GM10248 (cell line): ENCODE results near the gene CDK5RAP3.
A peak's percentile ranks its signal among the peaks of the same experiment; 100 is the strongest.

Source experiments
- CTCF ChIA-PET: fragments of 300-600 bp; sonication (Branson Sonifier 250); formaldehyde crosslinking; extraction: SDS; loops from one replicate; lab custom pipeline; 2021; ENCODE audit warnings: antibody characterized with exemption; lab: Yijun Ruan, JAX
- POLR2A ChIA-PET: fragments of 350-650 bp; sonication (Branson Sonifier 250); formaldehyde crosslinking; extraction: SDS; loops from one replicate; lab custom pipeline; 2020; ENCODE audit warnings: antibody characterized with exemption; lab: Yijun Ruan, JAX
- DNase-seq: peaks from one replicate; pipeline ENCODE4 v3.0.0; 2012; ENCODE audit errors: extremely low spot score
- CTCF ChIP-seq: IDR thresholded peaks from 2 replicates; pipeline ENCODE4 v1.5.1; 2012; ENCODE audit warnings: mild to moderate bottlenecking, low read depth; ENCODE audit errors: extremely low read depth, missing control alignments, control extremely low read depth

The CDK5RAP3 gene

GRCh38 chr17:47941246-47942095, 29.4 kb upstream of the CDK5RAP3 start, which contains the start of gene PNPO:
Gene PNPO (plus strand): TSS chr17:47941571. CDS start chr17:47941676, 105 bp downstream.
- POLR2A ChIA-PET = interaction anchor here (0.6 to 1.2 kb wide), 3 partner anchors 16 to 50 kb away, joined by 3 to 4 read pairs (median 3); no protein-coding TSS in a partner anchor
- TF ChIP-seq CTCF = no peak
- DNase-seq = peak; percentile 96
- CTCF ChIA-PET = interaction anchor here (1.0 to 32.0 kb wide), 13 partner anchors 7 to 100 kb away, joined by 3 to 584 read pairs (median 4); partner anchors contain the start of genes CDK5RAP3, PNPO, PRR15L and SCRN2

- DNase-seq = no peak
- POLR2A ChIA-PET = interaction anchor here (1.1 kb wide), 1 partner anchor 28 kb away, joined by 4 read pairs; no protein-coding TSS in a partner anchor
- CTCF ChIA-PET = interaction anchor here (1.0 to 32.0 kb wide), 10 partner anchors 7 to 99 kb away, joined by 3 to 584 read pairs (median 7); partner anchors contain the start of genes CDK5RAP3, PNPO and PRR15L
- no peak for TF ChIP-seq CTCF
Measured at GRCh38 chr17:47942096-47942510, 28.8 kb upstream of the CDK5RAP3 start.

DNA sequence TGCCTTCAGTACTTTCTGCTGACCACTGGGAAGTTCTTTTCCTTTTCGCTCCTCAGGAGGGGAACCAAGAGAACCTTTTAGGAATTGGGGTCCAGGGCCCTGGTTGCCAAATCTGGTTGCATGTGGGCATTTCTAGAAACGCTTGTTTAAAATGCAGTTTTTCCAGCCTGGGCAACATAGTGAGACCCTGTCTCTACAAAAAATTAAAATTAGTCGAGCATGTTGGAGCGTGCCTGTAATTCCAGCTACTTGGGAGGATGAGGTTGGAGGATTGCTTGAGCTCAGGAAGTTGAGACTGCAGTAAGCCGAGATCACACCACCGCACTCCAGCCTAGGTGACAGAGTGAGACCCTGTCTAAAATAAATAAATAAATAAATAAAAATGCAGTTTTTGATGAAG, 28.3 kb upstream of the CDK5RAP3 start:
- no peak for TF ChIP-seq CTCF
- CTCF ChIA-PET = interaction anchor here (1.0 to 32.0 kb wide), 7 partner anchors 6 to 95 kb away, joined by 3 to 584 read pairs (median 8); partner anchors contain the start of genes CDK5RAP3, PNPO and PRR15L
- POLR2A ChIA-PET = no interaction called here
- DNase-seq = no peak

- no peak for TF ChIP-seq CTCF
- POLR2A ChIA-PET = no interaction called here
- CTCF ChIA-PET = interaction anchor here (1.0 to 32.0 kb wide), 10 partner anchors 4 to 292 kb away, joined by 3 to 584 read pairs (median 10); partner anchors contain the start of genes CDK5RAP3, PNPO, PRR15L and SCRN2
- no peak for DNase-seq
Measured at GRCh38 chr17:47945080-47945479, 25.8 kb upstream of the CDK5RAP3 start.

- POLR2A ChIA-PET = no interaction called here
- CTCF ChIA-PET = interaction anchor here (0.6 to 32.0 kb wide), 26 partner anchors 3 to 583 kb away, joined by 3 to 584 read pairs (median 6); partner anchors contain the start of genes CDK5RAP3, LRRC46, MRPL10 and PNPO
- no peak for DNase-seq
- TF ChIP-seq CTCF = no peak
Measured at GRCh38 chr17:47945529-47946508, 25.1 kb upstream of the CDK5RAP3 start.

GRCh38 chr17:47946516-47946915, 24.4 kb upstream of the CDK5RAP3 start:
- POLR2A ChIA-PET = no interaction called here
- TF ChIP-seq CTCF = no peak
- CTCF ChIA-PET = interaction anchor here (0.6 to 32.0 kb wide), 42 partner anchors 2 to 582 kb away, joined by 3 to 584 read pairs (median 5); partner anchors contain the start of genes CDK5RAP3, LRRC46, MRPL10 and OSBPL7
- DNase-seq = no peak
